Fibroblast of lung (primary cell): Measurements from ENCODE around the gene PRAMEF14. TPM values are rescaled to one million over a fixed set of nuclear protein-coding genes. Genes with fewer than 3 reads are reported as not detected.
"Not testable (repeated sequence)": the region's sequence is repeated elsewhere in the genome, so short reads cannot be mapped to it uniquely, and the experiment has no call there.

Source experiments
- DNase-seq, 2 donors: peaks; one replicate each; pipeline versions ENCODE4 v3.0.0 to v3.0.0-alpha.2; 2010; ENCODE audit warnings: low read depth in 2 of 2
- H2AFZ ChIP-seq: 2 replicates; pipeline ENCODE4 v1.5.1; 2012; ENCODE audit warnings: low read length, control low read depth, inconsistent platforms
- H3K27ac ChIP-seq: 2 replicates; pipeline ENCODE4 v1.5.1; 2011; ENCODE audit warnings: low read length, control low read depth; ENCODE audit not compliant: insufficient read depth
- H3K27me3 ChIP-seq: 2 replicates; pipeline ENCODE4 v1.5.1; 2011; ENCODE audit warnings: mild to moderate bottlenecking, low read length; ENCODE audit not compliant: control insufficient read depth, insufficient read depth
- H3K36me3 ChIP-seq: 2 replicates; pipeline ENCODE4 v1.5.1; 2011; ENCODE audit warnings: low read length; ENCODE audit not compliant: control insufficient read depth, insufficient read depth
- H3K4me1 ChIP-seq: 2 replicates; pipeline ENCODE4 v1.5.1; 2011; ENCODE audit warnings: low read length; ENCODE audit not compliant: control insufficient read depth, insufficient read depth; ENCODE audit errors: extremely low read depth
- H3K4me2 ChIP-seq: 2 replicates; pipeline ENCODE4 v1.5.1; 2011; ENCODE audit warnings: low read length, control low read depth; ENCODE audit not compliant: insufficient read depth; ENCODE audit errors: extremely low read depth
- H3K4me3 ChIP-seq, 4 experiments: fragments of 200-600 bp in 1 of 4; sonication (generic) in 1 of 4; replicated peaks in 1 of 4; 2 replicates each; pipeline ENCODE4 v1.5.1; 2011 to 2016; ENCODE audit warnings: low read length in 4 of 4, low read depth in 3 of 4, mild to moderate bottlenecking in 3 of 4, control low read depth in 2 of 4, inconsistent platforms in 1 of 4, mixed read lengths in 1 of 4; ENCODE audit not compliant: insufficient read depth in 1 of 4; ENCODE audit errors: control extremely low read depth in 1 of 4
- H3K79me2 ChIP-seq: 2 replicates; pipeline ENCODE4 v1.5.1; 2012; ENCODE audit warnings: mild to moderate bottlenecking, low read length, inconsistent platforms; ENCODE audit not compliant: control insufficient read depth, insufficient read depth
- H3K9ac ChIP-seq: 2 replicates; pipeline ENCODE4 v1.5.1; 2011; ENCODE audit warnings: mild to moderate bottlenecking, low read length, control low read depth; ENCODE audit not compliant: insufficient read depth
- H3K9me3 ChIP-seq: 2 replicates; pipeline ENCODE4 v1.5.1; 2012; ENCODE audit warnings: low read depth, low read length; ENCODE audit not compliant: control insufficient read depth, insufficient read depth
- H4K20me1 ChIP-seq: 2 replicates; pipeline ENCODE4 v1.5.1; 2011; ENCODE audit warnings: low read length; ENCODE audit not compliant: control insufficient read depth, insufficient read depth; ENCODE audit errors: extremely low read depth
- polyA minus RNA-seq: library from RNA; depleted of rRNA, polyadenylated mRNA; stranded (reverse); fragments of >200 nt; gene quantifications from 2 replicates; pipeline ENCODE4 v1.2.3, GENCODE V29; 2011; ENCODE audit warnings: low replicate concordance
- polyA plus RNA-seq, 2 donors: library from polyadenylated mRNA; depleted of rRNA in 1 of 2; stranded (reverse) in 1 of 2; unstranded in 1 of 2; fragments of >200 nt; gene quantifications; 2 replicates each; pipeline ENCODE4 v1.2.1, GENCODE V29; 2011 to 2012; ENCODE audit warnings: missing spikeins in 1 of 2
- total RNA-seq: library from RNA; depleted of rRNA; stranded (reverse); fragments of >200 nt; gene quantifications from 2 replicates; pipeline ENCODE4 v1.2.1, GENCODE V29; 2014

PRAMEF14 gene, protein sequence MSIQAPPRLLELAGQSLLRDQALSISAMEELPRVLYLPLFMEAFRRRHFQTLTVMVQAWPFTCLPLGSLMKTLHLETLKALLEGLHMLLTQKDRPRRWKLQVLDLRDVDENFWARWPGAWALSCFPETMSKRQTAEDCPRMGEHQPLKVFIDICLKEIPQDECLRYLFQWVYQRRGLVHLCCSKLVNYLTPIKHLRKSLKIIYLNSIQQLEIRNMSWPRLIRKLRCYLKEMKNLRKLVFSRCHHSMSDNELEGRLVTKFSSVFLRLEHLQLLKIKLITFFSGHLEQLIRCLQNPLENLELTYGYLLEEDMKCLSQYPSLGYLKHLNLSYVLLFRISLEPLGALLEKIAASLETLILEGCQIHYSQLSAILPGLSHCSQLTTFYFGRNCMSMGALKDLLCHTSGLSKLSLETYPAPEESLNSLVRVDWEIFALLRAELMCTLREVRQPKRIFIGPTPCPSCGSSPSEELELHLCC
- total RNA-seq (not detected in 2 replicates), polyA plus RNA-seq (not detected in 2 replicates), polyA minus RNA-seq (not detected in 2 replicates)
- not detected in 2 replicates for polyA plus RNA-seq (2012)

DNA sequence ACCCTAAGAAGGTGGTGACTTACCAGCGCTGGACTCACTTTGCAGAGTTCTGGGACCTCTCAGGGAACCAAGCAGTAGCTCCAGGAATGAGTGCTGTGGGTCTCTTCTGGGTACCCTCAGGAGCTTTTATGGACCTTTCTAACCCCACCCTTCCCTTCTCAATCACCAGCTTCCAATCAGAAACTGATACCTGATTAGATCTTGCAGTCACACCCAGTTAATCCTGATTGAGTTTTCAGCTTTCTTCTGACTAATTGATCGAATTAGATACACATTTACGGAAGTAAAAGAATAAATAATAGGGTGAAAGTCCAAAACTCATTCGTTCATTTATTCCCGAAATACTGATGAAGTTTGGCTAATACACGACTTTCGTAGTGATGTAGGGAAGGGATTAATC, at the start of gene PRAMEF14:
Gene PRAMEF14, minus strand, starts transcription at position 101 of the 400 bp plus-strand sequence. CDS start 1,820 bp downstream, outside the sequence.
- H3K9ac ChIP-seq, H3K4me2 ChIP-seq, H2AFZ ChIP-seq, H3K4me3 ChIP-seq, H3K36me3 ChIP-seq, H3K9me3 ChIP-seq, H3K4me1 ChIP-seq, H3K27me3 ChIP-seq, H3K27ac ChIP-seq, DNase-seq, H4K20me1 ChIP-seq, H3K79me2 ChIP-seq: not testable (repeated sequence)

DNA sequence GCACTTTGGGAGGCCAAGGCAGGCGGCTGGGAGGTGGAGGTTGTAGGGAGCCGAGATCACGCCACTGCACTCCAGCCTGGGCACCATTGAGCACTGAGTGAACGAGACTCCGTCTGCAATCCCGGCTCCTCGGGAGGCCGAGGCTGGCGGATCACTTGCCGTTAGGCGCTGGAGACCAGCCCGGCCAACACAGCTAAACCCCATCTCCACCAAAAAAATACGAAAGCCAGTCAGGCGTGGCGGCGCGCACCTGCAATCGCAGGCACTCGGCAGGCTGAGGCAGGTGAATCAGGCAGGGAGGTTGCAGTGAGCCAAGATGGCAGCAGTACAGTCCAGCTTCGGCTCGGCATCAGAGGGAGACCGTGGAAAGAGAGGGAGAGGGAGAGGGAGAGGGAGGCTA, 48.4 kb upstream of the PRAMEF14 start:
- not testable (repeated sequence) for H3K4me3 ChIP-seq, DNase-seq

DNA sequence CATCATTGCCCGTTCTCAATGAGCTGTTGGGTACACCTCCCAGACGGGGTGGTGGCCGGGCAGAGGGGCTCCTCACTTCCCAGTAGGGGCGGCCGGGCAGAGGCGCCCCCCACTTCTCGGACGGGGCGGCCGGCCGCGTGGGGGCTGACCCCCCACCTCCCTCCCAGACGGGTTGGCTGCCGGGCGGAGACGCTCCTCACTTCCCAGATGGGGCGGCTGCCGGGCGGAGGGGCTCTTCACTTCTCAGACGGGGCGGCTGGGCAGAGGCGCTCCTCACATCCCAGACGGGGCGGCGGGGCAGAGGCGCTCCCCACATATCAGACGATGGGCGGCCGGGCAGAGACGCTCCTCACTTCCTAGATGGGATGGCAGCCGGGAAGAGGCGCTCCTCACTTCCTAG, 47.8 kb upstream of the PRAMEF14 start:
- not testable (repeated sequence) for H3K4me1 ChIP-seq, H3K9me3 ChIP-seq, H3K27ac ChIP-seq, H3K4me2 ChIP-seq, H4K20me1 ChIP-seq, H2AFZ ChIP-seq, H3K4me3 ChIP-seq, H3K36me3 ChIP-seq, DNase-seq, H3K79me2 ChIP-seq, H3K27me3 ChIP-seq, H3K9ac ChIP-seq

More for the DNA sequence above, 48.4 kb upstream of the PRAMEF14 start:
- H3K9me3 ChIP-seq, H2AFZ ChIP-seq, H3K9ac ChIP-seq, H3K4me2 ChIP-seq, H3K36me3 ChIP-seq, H3K79me2 ChIP-seq, H3K27ac ChIP-seq, H3K27me3 ChIP-seq, H4K20me1 ChIP-seq, H3K4me1 ChIP-seq: not testable (repeated sequence)

DNA sequence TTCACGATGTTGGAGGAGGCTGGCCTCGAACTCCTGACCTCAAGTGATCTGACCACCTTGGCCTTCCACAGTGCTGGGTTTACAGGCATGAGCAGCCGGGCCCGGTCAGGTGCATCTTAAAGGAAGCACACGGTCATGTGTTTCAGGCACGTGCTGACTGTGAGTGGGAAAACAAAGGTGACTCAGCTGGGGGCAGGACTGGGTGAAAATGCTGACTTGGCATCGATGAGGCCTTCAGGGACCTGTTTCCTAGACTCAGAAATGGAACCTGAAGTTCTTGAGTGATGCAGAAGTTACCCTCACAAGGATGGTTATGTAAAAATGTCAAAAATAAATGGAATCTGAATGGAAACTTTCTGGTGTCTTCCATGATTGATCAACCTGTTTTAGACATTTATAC, 46.1 kb upstream of the PRAMEF14 start:
- not testable (repeated sequence) for H3K27ac ChIP-seq, H3K4me2 ChIP-seq, H3K4me3 ChIP-seq, H3K36me3 ChIP-seq, H3K9me3 ChIP-seq, H3K9ac ChIP-seq, H2AFZ ChIP-seq, DNase-seq, H3K27me3 ChIP-seq, H3K4me1 ChIP-seq, H3K79me2 ChIP-seq, H4K20me1 ChIP-seq

DNA sequence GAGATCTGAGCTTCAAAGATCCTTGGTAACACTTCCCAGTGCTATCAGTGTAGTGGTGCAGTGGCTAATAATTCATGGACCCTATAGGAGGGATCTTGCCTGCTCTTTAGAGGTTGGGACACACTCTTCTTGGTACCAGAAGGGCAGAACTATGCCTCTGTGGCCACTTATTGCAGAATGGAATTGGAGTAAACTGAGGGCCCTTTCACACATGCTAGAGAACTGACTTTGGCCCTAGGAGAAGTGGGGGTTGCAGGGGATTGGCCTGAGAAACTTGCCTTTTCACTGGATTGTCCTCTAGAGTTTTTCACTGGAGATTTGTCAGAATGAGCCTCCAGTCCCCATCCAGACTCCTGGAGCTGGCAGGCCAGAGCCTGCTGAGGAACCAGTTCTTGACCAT, 42.4 kb upstream of the PRAMEF14 start, which contains the start of gene PRAMEF17:
Gene PRAMEF17, plus strand, starts transcription at position 301 of the 400 bp plus-strand sequence. Its CDS starts 26 bp downstream, at position 327.
- H3K27ac ChIP-seq, H3K79me2 ChIP-seq, H3K36me3 ChIP-seq, H3K4me3 ChIP-seq, H2AFZ ChIP-seq, DNase-seq, H3K9me3 ChIP-seq, H4K20me1 ChIP-seq, H3K9ac ChIP-seq, H3K27me3 ChIP-seq, H3K4me2 ChIP-seq, H3K4me1 ChIP-seq: not testable (repeated sequence)

DNA sequence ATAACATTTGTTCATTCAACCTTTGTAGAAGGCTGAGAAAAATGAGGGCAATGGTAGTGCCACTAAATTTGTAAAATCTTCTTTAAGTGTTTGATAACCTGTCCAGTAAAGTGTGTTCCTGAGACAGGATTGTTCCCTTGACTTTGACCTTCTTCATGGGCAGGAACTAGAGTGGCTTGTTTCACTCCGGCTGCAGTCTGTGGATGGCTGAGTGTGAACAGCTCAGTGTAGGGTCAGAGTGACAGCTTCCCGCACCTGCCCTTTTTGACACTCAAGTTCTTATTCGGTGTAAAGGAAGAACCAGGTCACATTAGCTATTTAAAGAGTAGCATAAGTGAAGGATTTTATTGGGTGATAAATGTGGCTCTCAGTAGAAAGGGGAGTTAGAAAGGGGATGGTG, 33.4 kb upstream of the PRAMEF14 start:
- not testable (repeated sequence) for H3K4me2 ChIP-seq, H3K4me1 ChIP-seq, H3K9me3 ChIP-seq, H2AFZ ChIP-seq, H3K9ac ChIP-seq, H3K4me3 ChIP-seq, H3K27me3 ChIP-seq, H3K27ac ChIP-seq, H4K20me1 ChIP-seq, DNase-seq, H3K36me3 ChIP-seq, H3K79me2 ChIP-seq
